GM18508 (cell line): ENCODE results near the gene MRPL40.
A peak's percentile ranks its signal among the peaks of the same experiment; 100 is the strongest.

Source experiments
- ATAC-seq: cut with Tn5 transposase; IDR thresholded peaks from one replicate; pipeline ENCODE4 v1.9.1; 2021; ENCODE audit warnings: moderate number of reproducible peaks; ENCODE audit not compliant: insufficient read depth, unreplicated experiment

The MRPL40 gene

DNA sequence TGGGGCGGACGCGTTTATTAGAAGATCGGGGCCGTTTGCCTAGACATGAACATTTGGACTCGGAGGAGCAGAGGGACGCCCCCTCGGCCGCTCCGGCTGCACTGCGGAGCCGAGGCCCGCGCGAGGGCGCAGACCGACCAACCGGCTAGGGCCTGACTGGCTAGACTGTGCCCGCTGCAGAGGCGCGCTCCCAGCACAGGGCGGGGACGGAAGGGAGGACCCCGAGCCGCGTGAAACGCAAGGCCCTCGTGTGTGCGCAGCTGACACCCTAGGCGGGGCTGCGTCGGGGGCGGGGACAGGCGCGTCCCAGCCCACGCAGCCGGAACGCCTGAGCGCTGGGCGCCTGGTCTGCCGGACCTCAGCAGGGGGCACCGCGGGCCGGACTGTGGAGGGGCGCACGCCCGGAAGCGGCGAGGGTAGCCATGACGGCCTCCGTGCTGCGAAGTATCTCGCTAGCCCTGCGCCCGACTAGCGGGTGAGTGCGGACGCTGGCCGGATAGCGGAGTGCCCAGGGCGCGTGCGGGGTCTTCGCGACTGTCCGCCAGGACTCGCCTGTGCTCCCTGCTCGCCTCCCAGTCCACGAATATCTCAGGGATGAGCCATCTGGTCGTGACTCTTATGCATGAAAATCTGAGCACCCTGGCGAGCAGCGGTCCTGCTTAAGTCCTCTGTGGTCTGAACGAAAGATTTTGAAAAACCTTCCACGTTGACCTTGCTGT is at the start of gene MRPL40:
Gene MRPL40, plus strand, starts transcription at position 413 of the 719 bp plus-strand sequence. Its CDS starts 10 bp downstream, at position 423.
- ATAC-seq = peak; percentile 48

DNA sequence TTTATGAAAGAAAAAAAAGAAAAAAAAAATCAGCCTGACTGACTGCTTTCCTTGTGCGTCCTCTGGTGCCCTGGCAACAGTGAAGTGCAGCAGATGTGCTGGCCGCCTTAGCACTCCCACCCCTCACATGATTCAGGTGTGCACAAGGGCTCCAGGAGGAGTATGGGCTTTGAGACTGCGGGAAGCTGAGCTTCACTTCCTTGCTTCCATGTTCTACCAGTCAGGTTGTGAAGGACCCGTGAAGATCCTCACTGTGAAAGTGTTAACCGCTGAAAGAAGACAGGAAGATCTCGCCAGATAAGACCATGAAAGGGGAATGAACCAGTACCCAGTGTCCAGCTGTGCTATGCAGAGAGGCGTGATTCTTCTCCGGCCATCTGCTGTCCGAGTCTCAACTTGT is 49.1 kb upstream of the MRPL40 start:
- no peak for ATAC-seq

DNA sequence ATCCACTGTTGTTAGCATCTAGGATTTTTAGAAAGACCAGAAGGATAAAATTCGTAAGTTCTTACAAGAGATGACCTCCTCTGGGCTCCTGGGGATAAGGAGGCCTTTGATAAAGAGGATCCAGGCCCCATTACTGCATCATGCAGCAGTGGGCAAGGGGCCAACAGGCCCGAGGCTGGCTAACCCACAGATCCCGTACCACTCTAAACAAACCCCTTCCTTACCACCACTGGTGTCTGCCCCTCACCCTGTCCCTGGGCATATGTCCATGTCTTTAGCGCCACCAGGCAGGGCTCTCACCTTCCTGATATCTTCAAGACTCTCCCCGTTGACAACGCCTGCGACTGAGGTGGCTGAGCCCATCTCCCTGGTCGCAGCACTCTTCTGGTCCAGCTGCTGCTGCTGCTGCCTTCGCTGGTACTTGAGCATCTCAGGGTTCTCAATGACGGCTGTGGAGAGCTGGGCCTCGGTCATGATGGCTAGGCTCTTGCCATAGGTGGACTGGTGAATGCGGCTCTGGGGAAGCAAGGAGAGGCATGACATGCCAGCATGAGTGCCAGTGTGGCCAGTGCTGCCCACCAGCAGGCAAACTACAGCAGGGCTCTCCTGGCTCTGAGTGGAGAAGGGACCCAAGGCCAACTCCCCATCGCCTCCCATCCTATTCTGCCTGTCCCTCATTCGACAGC is 47.0 kb upstream of the MRPL40 start:
- no peak for ATAC-seq

- no peak for ATAC-seq
These were observed 46.1 kb upstream of the MRPL40 start for GRCh38 chr22:19386248-19386647.

DNA sequence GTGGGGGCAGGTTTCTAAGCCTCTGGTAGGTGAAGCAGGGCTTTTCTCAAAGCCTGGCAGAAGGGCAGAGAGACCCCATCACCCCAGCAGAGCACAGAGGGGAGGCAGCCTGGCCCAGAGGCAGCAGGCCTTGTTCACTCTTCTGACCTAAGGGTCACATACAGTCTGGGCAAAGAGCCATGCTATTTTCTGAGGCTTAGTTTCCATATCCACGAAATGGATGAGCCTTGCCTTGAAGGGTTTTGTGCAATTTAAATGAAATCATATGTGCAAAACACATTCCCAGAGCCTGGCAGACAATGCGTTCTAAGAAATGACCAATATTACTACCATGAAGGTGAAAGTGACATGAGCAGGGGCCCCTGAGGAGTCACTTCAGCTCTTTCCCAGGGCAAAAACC is 45.3 kb upstream of the MRPL40 start:
- ATAC-seq = no peak

DNA sequence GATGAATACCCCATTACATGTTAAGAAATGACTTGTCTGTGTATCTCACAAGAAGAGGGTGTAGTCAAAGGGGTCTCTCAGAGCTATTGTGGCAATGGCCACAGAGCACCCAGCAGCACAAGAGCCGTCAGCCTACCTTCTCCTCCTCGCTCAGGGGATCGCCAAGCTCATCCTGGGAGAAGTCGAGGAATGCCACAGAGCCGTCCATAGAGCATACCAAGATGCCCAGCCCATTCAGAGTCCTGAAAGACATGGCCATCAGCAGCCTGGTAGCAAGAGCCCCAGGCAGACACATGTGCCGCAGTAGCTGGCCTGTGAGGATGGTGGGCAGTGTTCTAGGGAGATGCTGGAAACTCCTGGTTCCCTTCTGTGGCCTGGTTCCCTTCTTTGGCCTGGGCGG is 44.8 kb upstream of the MRPL40 start:
- no peak for ATAC-seq

GRCh38 chr22:19393704-19394103 is 38.6 kb upstream of the MRPL40 start:
- no peak for ATAC-seq

DNA sequence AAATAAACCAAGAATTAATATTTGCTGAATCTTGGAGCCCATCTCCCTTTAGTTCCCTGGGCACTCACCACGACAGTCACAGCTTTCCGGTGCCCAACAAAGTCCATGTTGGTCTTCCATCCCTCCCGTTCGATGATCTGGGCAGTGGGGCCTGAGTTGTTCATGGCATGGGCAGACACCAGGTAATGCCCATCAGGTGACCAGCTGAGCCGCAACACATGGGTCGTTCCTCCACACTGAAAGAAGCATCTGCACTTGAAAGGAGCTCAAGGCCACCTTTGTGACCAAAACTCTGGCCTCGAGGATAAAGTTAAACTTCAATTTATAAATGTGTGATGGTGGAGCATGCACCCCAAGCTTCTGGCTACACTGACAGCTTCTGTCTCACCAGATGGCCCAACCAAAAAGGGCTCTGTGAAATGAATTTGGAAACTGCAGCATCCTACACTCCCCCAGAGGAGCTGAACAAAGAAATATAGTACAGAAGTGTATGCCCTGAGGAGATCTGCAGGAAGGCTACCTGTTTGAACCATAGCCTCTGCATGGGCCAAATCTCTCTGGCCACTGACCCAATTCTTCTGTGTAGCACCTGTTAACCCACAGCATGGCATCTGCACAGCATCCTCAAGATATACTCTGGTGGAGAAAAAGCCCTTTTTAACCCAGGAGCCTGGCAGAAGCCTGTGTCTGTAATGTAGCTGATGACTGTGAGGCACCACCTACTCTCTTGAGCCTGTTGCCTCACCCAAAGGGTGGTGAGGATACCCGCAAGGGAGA is 37.9 kb upstream of the MRPL40 start:
- no peak for ATAC-seq

DNA sequence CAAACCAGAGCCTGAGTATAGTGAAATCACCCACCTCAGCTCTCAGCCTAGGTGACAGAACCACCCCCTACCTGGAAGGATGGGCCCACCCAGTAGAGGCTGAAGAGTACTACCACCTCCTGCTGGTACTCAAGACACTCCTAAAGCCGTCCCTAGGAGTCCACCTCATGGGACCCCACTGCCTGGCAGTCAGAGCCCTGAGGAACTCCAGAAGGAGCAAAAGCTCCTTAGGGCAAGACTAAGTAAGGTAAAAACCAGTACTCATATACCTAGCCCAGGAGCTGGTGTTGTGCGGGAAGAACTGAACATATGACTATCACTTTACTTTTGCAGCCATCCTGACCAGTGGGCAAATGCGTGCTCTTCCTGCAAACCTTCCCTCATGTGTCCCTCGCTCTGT is 37.1 kb upstream of the MRPL40 start:
- ATAC-seq = no peak

- no peak for ATAC-seq
These were observed 35.8 kb upstream of the MRPL40 start for GRCh38 chr22:19396561-19396933.

- no peak for ATAC-seq
These were observed 35.2 kb upstream of the MRPL40 start for GRCh38 chr22:19396934-19397733.

DNA sequence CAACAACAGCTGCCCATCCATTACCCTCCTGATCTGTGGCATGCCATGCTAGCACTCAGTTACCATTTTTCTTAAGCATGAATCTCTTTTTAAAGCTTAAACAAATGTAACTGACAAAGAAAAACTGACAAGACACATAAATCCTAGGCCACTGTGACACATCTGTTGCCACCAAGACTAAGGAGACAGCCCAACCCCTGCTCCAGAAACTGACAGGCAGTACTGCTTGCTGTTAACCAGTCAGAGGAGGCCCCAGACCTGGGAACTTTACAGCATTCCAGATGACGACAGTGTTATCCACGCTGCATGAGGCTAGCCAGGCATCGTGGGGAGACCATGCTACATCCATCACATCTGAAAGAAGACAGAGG is 34.6 kb upstream of the MRPL40 start:
- ATAC-seq = no peak

- ATAC-seq = no peak
These were observed 34.1 kb upstream of the MRPL40 start for GRCh38 chr22:19398206-19398605.

- no peak for ATAC-seq
These were observed 33.7 kb upstream of the MRPL40 start for GRCh38 chr22:19398652-19399051.

- no peak for ATAC-seq
These were observed 31.5 kb upstream of the MRPL40 start for GRCh38 chr22:19400881-19401280.

DNA sequence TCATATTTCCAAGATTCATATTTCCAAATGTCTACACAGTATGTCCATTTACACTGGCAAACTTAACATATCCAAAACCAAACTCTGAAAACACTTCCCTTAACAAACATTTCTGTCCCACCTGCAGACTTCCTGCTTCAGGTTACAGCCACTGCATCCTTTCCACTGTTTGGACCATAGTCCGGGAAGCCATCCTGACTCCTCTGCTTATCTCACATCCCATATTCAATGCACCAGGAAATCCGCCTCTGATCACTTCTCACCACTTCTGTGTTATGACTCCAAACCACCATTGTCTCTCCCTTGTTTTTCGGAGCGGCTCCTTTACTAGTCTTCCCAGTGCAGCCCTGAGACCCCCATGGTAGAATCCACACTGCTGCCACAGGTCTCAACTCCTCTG is 30.9 kb upstream of the MRPL40 start:
- ATAC-seq = no peak

- ATAC-seq = no peak
These were observed 29.6 kb upstream of the MRPL40 start for GRCh38 chr22:19402642-19403191.

DNA sequence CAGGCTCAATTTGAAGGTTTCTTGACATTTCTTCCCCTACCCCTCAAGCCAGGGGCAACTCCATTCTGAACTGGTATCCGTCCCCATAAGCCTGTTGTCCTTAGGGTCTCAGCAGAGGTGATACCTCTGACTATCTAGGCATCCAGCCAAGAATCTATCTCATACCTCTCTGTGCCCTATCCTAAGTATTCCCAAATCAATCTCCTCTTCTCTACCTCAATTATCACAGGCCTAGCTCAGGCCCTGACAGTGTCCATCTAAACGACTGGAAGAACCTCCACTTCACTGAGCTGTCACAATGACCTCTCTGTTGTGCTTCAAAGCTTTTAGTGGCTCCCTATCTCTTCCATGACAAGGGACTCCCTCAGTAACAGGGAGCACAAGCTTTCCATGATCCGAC is 27.7 kb upstream of the MRPL40 start:
- ATAC-seq = no peak

GRCh38 chr22:19405133-19405532 is 27.2 kb upstream of the MRPL40 start:
- no peak for ATAC-seq

DNA sequence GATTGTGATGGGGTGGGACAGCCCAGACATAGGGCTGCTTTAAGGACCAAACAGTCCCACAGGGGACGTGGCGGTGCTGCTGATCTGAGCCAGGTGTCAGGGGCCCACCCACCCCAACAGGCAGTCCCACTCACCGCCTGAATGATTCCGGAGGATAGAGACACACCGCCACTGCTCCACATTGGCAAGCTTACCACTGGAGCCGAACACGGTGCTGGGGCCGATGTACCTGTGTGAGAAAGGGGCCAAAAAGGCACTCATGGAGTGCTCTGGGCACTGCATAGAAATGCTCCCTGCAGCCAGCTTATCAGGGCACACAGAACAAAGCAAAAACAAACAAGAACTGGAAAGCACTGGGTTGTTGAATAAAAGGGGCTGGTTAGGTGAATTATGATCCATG is 26.7 kb upstream of the MRPL40 start:
- ATAC-seq = no peak
